ENCODE results near the gene GRIA1. TPM values are rescaled to one million over a fixed set of nuclear protein-coding genes. Genes with fewer than 3 reads are reported as not detected.

GRIA1 gene
- total RNA-seq, 3 donors from 2014 or later (not counting 1 experiment from before 2014, with no cell fraction given) = not detected

DNA sequence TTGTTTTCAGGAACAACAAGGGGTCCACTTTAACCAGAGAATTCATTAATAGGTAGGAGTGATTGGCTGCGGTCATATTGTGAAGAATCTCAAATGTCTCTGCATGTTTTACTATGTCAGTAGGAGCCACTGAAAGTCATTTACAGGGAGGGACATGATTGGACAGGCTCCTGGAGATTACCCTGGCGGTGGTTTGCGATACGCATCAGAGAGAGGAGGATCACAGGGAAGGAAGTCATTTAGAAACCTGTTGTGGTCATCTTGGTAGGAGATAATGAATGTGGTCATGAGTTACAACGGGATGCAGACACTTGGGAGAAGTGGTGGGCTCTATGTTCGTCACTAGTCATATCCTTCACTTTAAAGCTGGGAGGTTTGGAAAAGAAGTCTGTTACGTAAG is 285.5 kb downstream of the GRIA1 start:
- Histone ChIP-seq H3K27me3 (ENCODE audit: control insufficient read depth, insufficient read depth, low read length) (no peaks in the 10 kb centered on the region), H3K36me3 (ENCODE audit: control insufficient read depth, insufficient read depth, low read length) (no peaks in the 10 kb centered on the region), H3K4me3 (ENCODE audit: low read length) (no peak overlapping the region), H3K4me1 (ENCODE audit: control insufficient read depth, insufficient read depth, low read length) (no peaks in the 10 kb centered on the region), H3K9me3 (ENCODE audit: control insufficient read depth, insufficient read depth, low read length) (no peaks in the 10 kb centered on the region), H3K27ac (ENCODE audit: low read length) (no peak overlapping the region)
- Mint-ChIP-seq H3K36me3 (no peaks in the 10 kb centered on the region), H3K4me3 (no peak overlapping the region), H3K9me3 (no peaks in the 10 kb centered on the region), H3K4me1 (no peaks in the 10 kb centered on the region), H3K27me3 (ENCODE audit: low read depth in 2 of 2) (peaks cover 5 to 6% of the 10 kb centered on the region in 2 donors), H3K27ac (no peak overlapping the region)
- DNase-seq = no peak
- WGBS (ENCODE audit: insufficient coverage) = 72% methylated on average over 7 of the region's 7 CpGs
- intact Hi-C loops (cut with micrococcal nuclease) = no loop called here
- TF ChIP-seq, protein P1, sequence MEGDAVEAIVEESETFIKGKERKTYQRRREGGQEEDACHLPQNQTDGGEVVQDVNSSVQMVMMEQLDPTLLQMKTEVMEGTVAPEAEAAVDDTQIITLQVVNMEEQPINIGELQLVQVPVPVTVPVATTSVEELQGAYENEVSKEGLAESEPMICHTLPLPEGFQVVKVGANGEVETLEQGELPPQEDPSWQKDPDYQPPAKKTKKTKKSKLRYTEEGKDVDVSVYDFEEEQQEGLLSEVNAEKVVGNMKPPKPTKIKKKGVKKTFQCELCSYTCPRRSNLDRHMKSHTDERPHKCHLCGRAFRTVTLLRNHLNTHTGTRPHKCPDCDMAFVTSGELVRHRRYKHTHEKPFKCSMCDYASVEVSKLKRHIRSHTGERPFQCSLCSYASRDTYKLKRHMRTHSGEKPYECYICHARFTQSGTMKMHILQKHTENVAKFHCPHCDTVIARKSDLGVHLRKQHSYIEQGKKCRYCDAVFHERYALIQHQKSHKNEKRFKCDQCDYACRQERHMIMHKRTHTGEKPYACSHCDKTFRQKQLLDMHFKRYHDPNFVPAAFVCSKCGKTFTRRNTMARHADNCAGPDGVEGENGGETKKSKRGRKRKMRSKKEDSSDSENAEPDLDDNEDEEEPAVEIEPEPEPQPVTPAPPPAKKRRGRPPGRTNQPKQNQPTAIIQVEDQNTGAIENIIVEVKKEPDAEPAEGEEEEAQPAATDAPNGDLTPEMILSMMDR (IDR thresholded peaks at IDR 0.05) = no peak
- ATAC-seq = no peak

DNA sequence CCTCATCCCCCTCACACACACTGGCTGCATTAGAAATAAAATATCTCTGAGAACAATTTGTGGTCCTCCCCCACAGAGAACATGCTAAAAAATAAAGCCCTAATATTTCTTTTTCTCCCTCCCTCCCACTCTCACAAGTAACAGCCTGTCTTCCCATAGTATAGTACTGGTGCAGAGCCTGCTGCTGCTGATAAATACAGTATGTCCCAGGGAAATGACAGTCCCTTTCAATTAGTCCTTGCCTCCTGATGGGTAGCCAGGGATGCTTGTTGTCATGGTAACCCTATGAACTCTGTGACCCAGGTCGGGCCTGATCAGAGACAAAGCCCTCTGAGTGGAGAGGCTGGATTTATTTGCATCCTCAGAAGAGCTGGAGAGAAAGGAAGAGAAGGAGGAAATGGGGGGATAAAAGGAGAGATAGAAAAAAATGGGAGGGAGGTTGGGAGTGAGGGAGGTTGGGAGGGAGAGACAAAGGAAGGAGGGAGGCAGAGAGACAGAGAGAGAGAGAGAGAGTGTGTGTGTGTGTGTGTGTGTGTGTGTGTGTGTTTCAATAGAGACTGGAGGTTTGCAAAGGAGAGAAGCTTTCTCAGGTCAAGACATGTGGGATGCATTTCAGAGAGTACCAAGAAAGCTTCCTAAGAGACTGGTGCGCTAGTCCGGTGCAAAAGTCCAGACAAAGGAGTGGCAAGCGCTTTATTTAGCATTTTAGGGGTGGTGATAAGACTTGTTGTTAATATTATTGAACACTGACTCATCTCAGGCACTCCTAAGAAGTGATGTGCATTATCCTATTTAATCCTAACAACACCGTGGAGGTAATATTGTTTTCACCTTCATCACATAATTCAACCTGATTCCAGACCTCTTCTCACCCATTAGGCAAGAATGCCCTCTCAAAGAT is 287.5 kb downstream of the GRIA1 start:
- Mint-ChIP-seq H3K27ac (no peak overlapping the region), H3K4me3 (no peak overlapping the region), H3K9me3 (no peaks in the 10 kb centered on the region), H3K27me3 (ENCODE audit: low read depth in 2 of 2) (peaks cover 5 to 10% of the 10 kb centered on the region in 2 donors), H3K4me1 (no peaks in the 10 kb centered on the region), H3K36me3 (no peaks in the 10 kb centered on the region)
- H3K4me1 ChIP-seq (ENCODE audit: control insufficient read depth, insufficient read depth, low read length) = no peaks in the 10 kb centered on the region
- H3K27me3 ChIP-seq (ENCODE audit: control insufficient read depth, insufficient read depth, low read length) = no peaks in the 10 kb centered on the region
- DNase-seq (no peak), ATAC-seq (no peak)
- intact Hi-C loops (cut with micrococcal nuclease) = no loop called here
- H3K9me3 ChIP-seq (ENCODE audit: control insufficient read depth, insufficient read depth, low read length) = no peaks in the 10 kb centered on the region
- 77% methylated on average over 5 of the region's 5 CpGs for WGBS (ENCODE audit: insufficient coverage)
- H3K36me3 ChIP-seq (ENCODE audit: control insufficient read depth, insufficient read depth, low read length) = no peaks in the 10 kb centered on the region
- no peak overlapping the region for H3K27ac ChIP-seq (ENCODE audit: low read length)
- H3K4me3 ChIP-seq (ENCODE audit: low read length) = no peak overlapping the region
- TF ChIP-seq, protein P1 (IDR thresholded peaks at IDR 0.05) = no peak

DNA sequence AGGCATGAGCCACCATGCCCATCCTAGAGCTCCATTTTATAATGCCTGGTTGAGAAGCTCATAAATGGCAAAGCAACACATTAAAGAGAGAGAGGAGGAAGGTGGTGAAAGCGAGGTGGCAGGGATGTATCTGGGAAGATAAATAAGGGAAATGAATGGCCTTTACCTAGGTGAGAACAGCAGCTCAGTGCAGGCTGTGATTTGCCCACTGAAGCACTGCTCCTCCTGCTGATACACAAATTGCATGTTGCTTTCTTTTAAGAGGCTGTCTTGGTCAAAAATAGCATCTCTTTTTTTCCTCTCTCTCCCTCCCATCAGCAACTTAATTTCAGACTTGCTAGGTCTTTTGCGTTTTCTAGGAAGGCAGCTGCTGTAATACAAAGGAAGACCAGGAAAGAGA is 289.4 kb downstream of the GRIA1 start:
- no peak overlapping the region for H3K27ac ChIP-seq (ENCODE audit: low read length)
- H3K36me3 ChIP-seq (ENCODE audit: control insufficient read depth, insufficient read depth, low read length) = no peaks in the 10 kb centered on the region
- no peaks in the 10 kb centered on the region for H3K36me3 Mint-ChIP-seq
- no peaks in the 10 kb centered on the region for H3K9me3 Mint-ChIP-seq
- H3K9me3 ChIP-seq (ENCODE audit: control insufficient read depth, insufficient read depth, low read length) = no peaks in the 10 kb centered on the region
- no peaks in the 10 kb centered on the region for H3K4me1 Mint-ChIP-seq
- WGBS (ENCODE audit: insufficient coverage) = 85% methylated on average over 2 of the region's 2 CpGs
- TF ChIP-seq, protein P1 (IDR thresholded peaks at IDR 0.05) = no peak
- intact Hi-C loops (cut with micrococcal nuclease) = no loop called here
- no peak overlapping the region for H3K4me3 Mint-ChIP-seq
- DNase-seq = no peak
- ATAC-seq = no peak
- no peaks in the 10 kb centered on the region for H3K4me1 ChIP-seq (ENCODE audit: control insufficient read depth, insufficient read depth, low read length)
- no peak overlapping the region for H3K27ac Mint-ChIP-seq
- H3K27me3 Mint-ChIP-seq (ENCODE audit: low read depth in 2 of 2) = peaks cover 5 to 10% of the 10 kb centered on the region in 2 donors
- no peak overlapping the region for H3K4me3 ChIP-seq (ENCODE audit: low read length)
- no peaks in the 10 kb centered on the region for H3K27me3 ChIP-seq (ENCODE audit: control insufficient read depth, insufficient read depth, low read length)
